Tongue (tissue), 2 donors: ENCODE data around the gene TRPV5. TPM values are rescaled to one million over a fixed set of nuclear protein-coding genes. Genes with fewer than 3 reads are reported as not detected.
"Not testable (repeated sequence)": the region's sequence is repeated elsewhere in the genome, so short reads cannot be mapped to it uniquely, and the experiment has no call there.

Source experiments
- DNase-seq: peaks from one replicate; pipeline ENCODE4 v3.0.0-alpha.2; 2015
- total RNA-seq: library from RNA; depleted of rRNA; stranded (reverse); fragments of >200 nt; gene quantifications from one replicate; pipeline ENCODE4 v1.2.3, GENCODE V29; 2014

Gene TRPV5
- 0.21 TPM for total RNA-seq

GRCh38 chr7:142933624-142934023 is at the start of gene TRPV5:
Gene TRPV5 (minus strand): TSS chr7:142933746. CDS start chr7:142933459, 287 bp downstream.
- no peak for DNase-seq

- not testable (repeated sequence) for DNase-seq
Observed at GRCh38 chr7:142978402-142978801, 44.9 kb upstream of the TRPV5 start.

DNA sequence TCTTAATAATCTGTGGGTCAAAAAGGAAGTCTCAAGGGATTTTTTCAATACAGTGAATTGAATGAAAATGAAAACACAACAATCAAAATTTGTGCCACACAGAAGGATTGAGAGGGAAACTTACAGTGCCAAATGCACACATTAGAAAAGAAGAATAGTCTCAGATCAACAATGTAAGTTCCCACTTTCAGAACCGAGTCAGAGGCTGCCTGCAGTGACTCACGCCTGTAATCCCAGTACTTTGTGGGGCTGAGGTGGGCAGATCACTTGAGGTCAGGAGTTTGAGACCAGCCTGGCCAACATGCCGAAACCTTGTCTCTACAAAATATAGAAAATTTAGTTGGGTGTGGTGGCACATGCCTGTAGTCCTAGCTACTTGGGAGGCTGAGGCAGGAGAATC is 41.1 kb upstream of the TRPV5 start:
- DNase-seq = no peak

GRCh38 chr7:142969183-142969582 is 35.6 kb upstream of the TRPV5 start:
- DNase-seq = no peak

DNA sequence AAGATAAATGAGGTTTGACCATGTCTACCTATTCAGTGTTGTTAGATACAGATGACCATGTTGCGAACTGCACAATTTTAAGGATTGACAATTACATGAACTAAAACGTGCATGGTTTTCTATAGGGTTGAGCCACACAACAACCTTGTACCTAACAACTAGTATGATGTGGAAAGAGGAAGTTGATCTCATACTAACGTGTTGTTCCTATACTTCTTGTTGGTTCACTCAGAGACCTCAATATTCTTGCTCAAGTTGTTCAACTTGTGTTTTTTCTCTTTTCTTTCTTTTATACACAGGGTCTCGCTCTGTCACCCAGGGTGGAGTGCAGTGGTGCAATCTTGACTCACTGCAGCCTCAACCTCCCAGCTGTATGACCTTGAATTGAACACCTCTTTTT is 34.7 kb upstream of the TRPV5 start:
- no peak for DNase-seq

- no peak for DNase-seq
Observed at GRCh38 chr7:142964502-142965246, 31.1 kb upstream of the TRPV5 start.

GRCh38 chr7:142963993-142964392 is 30.4 kb upstream of the TRPV5 start:
- DNase-seq = no peak

- DNase-seq = no peak
Observed at GRCh38 chr7:142962991-142963390, 29.4 kb upstream of the TRPV5 start.

GRCh38 chr7:142961973-142962926 is 28.7 kb upstream of the TRPV5 start, which contains the start of gene KEL:
Gene KEL (minus strand): TSS chr7:142962363. CDS start chr7:142962206, 157 bp downstream.
- DNase-seq = no peak

GRCh38 chr7:142961595-142961972 is 28.0 kb upstream of the TRPV5 start:
- no peak for DNase-seq

DNA sequence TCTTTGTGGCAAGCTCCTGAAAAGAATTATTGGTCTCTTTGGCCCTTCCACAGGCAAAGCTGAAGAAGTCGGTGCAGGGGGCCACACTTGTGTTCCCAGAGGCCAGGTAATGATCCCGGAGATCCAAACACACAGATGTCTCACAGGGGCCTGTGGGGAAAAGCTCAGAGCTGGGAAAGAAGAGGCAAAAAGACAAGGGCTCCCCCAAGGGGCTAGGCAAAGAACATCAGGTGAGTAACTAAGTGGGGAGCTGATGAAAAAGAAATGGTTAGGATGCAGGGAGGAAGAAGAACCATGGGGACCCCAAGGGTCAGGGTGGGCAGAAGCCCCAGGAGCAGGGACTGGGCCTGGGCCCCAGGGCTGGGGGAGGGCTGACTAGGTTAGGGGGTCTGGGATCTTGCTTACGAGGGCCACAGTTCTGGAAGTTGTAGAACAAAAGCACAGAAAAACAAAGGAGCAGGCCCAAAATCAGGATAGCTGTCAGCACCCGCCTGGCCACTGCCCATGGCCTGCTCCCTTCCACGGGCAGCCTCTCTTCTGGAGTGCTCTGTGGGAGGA is 27.5 kb upstream of the TRPV5 start:
- no peak for DNase-seq

GRCh38 chr7:142959202-142959601 is 25.7 kb upstream of the TRPV5 start:
- no peak for DNase-seq

GRCh38 chr7:142957723-142958122 is 24.2 kb upstream of the TRPV5 start:
- no peak for DNase-seq

GRCh38 chr7:142956951-142957623 is 23.5 kb upstream of the TRPV5 start:
- no peak for DNase-seq

DNA sequence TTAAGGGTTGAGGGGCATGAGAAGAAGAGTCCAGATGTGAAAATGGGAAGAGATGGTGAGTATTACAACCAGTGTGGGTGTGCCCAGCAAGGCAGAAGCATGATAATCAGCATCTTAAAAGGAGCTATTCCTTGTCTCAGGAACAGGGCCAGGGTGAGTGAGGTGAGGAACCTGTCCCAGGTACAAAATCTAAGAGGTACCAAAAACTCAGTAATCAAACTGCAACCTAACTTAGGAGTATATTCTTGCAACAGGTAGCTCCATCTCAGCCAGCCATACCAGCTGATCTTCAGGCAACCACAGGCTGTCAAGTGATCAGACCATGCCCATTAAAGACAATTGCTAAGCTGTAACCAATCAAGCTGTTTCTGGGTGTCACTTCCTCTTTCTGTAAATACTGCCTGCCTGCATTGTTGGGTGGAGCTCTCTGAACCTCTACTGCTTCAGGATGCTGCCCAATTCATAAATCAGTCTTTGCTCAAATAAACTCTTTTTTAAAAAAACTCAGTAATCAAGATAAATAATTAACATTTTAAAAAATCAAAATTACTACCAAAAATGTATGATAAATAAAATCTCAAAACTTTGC is 21.2 kb upstream of the TRPV5 start:
- no peak for DNase-seq

- no peak for DNase-seq
Observed at GRCh38 chr7:142950235-142950634, 16.7 kb upstream of the TRPV5 start.

GRCh38 chr7:142948603-142949002 is 15.1 kb upstream of the TRPV5 start:
- DNase-seq = no peak

GRCh38 chr7:142945001-142945400 is 11.5 kb upstream of the TRPV5 start:
- no peak for DNase-seq

- DNase-seq = peak; percentile 18
Observed at GRCh38 chr7:142943706-142944268, 10.2 kb upstream of the TRPV5 start.

DNA sequence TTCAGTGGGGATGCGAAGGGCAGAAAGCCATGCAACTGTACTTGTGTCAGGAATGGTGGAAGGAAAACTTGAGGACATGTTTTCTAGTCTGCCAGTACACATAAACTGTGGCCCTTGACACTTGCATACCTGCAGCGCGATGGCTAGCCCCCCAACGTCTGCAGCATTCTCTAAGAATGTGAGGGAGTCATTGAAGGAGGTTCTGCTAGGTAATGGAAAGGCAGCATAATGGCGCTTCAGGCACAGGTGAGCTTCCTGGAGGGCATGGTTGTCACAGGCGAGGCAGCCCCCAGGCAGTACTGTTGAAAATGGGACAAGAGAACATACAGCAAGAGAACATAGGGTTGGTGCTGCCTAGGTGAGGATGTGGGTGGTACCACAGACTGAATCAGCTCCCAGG is 9.2 kb upstream of the TRPV5 start:
- DNase-seq = no peak

GRCh38 chr7:142941541-142941940 is 8.0 kb upstream of the TRPV5 start:
- DNase-seq = no peak
